Breast epithelium (tissue), 3 donors: ENCODE data around the gene GABARAP.

Experiments
- CTCF ChIP-seq, 3 donors: fragments of 450-650 bp; IDR thresholded peaks; one replicate each; pipeline ENCODE4 v1.5.1; 2016 to 2017; ENCODE audit warnings: antibody characterized with exemption in 3 of 3, mild to moderate bottlenecking in 3 of 3, moderate library complexity in 3 of 3
- POLR2A ChIP-seq: fragments of 450-650 bp; IDR thresholded peaks from one replicate; pipeline ENCODE4 v1.6.1; 2016; ENCODE audit warnings: antibody characterized with exemption, mild to moderate bottlenecking, moderate library complexity

- TF ChIP-seq CTCF (IDR thresholded peaks at IDR 0.05) = no peak
- TF ChIP-seq POLR2A = no peak
These were observed 1.9 kb downstream of the GABARAP start for GRCh38 chr17:7240375-7240774.
